Measurements from ENCODE around the gene SLC26A11. TPM values are rescaled to one million over a fixed set of nuclear protein-coding genes. Genes with fewer than 3 reads are reported as not detected.
A peak's percentile ranks its signal among the peaks of the same experiment; 100 is the strongest.

The SLC26A11 gene
- total and polyA plus RNA-seq, 2 of the 13 experiments (the other 11 are each of a cell fraction or from before 2014, with no cell fraction given), result 8.7 to 13.2 TPM

DNA sequence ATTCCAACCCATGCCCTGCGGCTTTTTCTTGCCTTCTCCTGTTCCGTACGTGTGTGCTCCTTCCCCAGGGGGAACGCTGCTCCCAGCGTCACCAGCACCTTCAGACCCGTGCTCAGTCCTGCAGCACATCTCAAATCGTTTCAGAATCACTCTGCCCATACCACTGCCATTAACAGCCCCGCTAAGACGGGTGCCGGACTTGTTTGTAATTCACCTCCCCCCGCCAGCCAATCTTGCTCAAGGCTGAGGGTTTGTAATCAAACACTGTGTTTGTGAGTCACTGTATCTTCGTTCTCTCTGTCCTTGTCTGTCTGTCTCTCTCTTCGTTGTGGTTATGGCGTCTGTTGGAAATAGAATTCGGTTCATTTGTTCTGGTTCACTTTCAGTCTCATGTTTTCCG lies 33.1 kb upstream of the SLC26A11 start (continued):
- 0 out of 2 replicates have a peak, but pooled peaks have one; percentile 39 for TF ChIP-seq PATZ1 (CRISPR knock-in tag; IDR thresholded peaks at IDR 0.05)
- TF ChIP-seq TFDP2 (CRISPR knock-in tag; IDR thresholded peaks at IDR 0.05), result no peak
- TF ChIP-seq KMT2B (CRISPR knock-in tag; IDR thresholded peaks at IDR 0.05), result no peak
- TF ChIP-seq NCOA5 (CRISPR knock-in tag; IDR thresholded peaks at IDR 0.05), result no peak
- 0 out of 2 replicates have a peak, but pooled peaks have one; percentile 36 for TF ChIP-seq RNF2 (conservative IDR thresholded peaks at IDR 0.05; ENCODE audit: low read depth)
- no peak for TF ChIP-seq MED1 (CRISPR knock-in tag; IDR thresholded peaks at IDR 0.05)
- no peak for TF ChIP-seq ZMYM4 (CRISPR knock-in tag; IDR thresholded peaks at IDR 0.05)
- TF ChIP-seq MXD1 (CRISPR knock-in tag; IDR thresholded peaks at IDR 0.05), result no peak
- no peak for TF ChIP-seq BRCA1 (CRISPR knock-in tag; IDR thresholded peaks at IDR 0.05)

GRCh38 chr17:80187515-80187941 lies 32.7 kb upstream of the SLC26A11 start:
- peak overlapping the region; percentile 70 for H3K4me2 ChIP-seq (ENCODE audit: low read depth, low read length)
- ChIA-PET POLR2A (interaction anchor here (1.0 kb wide), 1 partner anchor 40 kb away, joined by 3 read pairs; no protein-coding TSS in a partner anchor), CTCF (ENCODE audit: low intra/inter-chr PET ratio, low total read pairs) (no interaction called here)
- DNase-seq (ENCODE audit: low spot score), result no peak
- H3K27ac ChIP-seq (ENCODE audit: extremely low read length, insufficient read depth, low read length), result no peak overlapping the region
- in situ Hi-C loops (cut with HindIII; ENCODE audit: extremely low pct_ligation_motif_present, low pct_unique_long_range_greater_than_20kb), result no loop called here
- H3K9ac ChIP-seq (ENCODE audit: insufficient read depth, low read depth, low read length), result peak overlapping the region; percentile 13; the same call in 1 of the 2 replicates
- H3K4me3 ChIP-seq (replicated peaks in 1 of 3; ENCODE audit: insufficient read depth in 1 of 3, low read depth in 2 of 3, low read length in 3 of 3), result peak overlapping the region; percentile 8 to 57 (median 22); a peak in 5 of 6 replicates
- H3K9me3 ChIP-seq (ENCODE audit: low read length), result no peaks in the 10 kb centered on the region
- peaks cover 23% of the 10 kb centered on the region for H3K4me1 ChIP-seq (ENCODE audit: insufficient read depth, low read length)
- no TSS peak for BruUV-seq (replicated peaks)
- WGBS (ENCODE audit: low lambda C conversion rate), result 8% methylated on average over 18 of the region's 18 CpGs
- no peak overlapping the region for H2AFZ ChIP-seq (ENCODE audit: low read length)
- no peaks in the 10 kb centered on the region for H3K79me2 ChIP-seq (ENCODE audit: insufficient read depth, low read length)
- no peak for FAIRE-seq
- ATAC-seq, result peak; percentile 26
- intact Hi-C loops (cut with micrococcal nuclease; ENCODE audit: unreplicated experiment), result no loop called here
- no peaks in the 10 kb centered on the region for H3K36me3 ChIP-seq (replicated peaks in 1 of 2; ENCODE audit: control insufficient read depth in 1 of 2, insufficient read depth in 2 of 2, low read length in 2 of 2)
- no peaks in the 10 kb centered on the region for H4K20me1 ChIP-seq (ENCODE audit: insufficient read depth, low read length)
- peaks cover 21 to 96% of the 10 kb centered on the region in 2 experiments for H3K27me3 ChIP-seq (ENCODE audit: control insufficient read depth in 1 of 2, insufficient read depth in 2 of 2, low read length in 2 of 2)
- TF ChIP-seq ZNF276 (CRISPR knock-in tag; IDR thresholded peaks at IDR 0.05; ENCODE audit: low read depth) (no peak), FOXM1 (CRISPR knock-in tag; IDR thresholded peaks at IDR 0.05) (no peak), ZNF768 (CRISPR knock-in tag; IDR thresholded peaks at IDR 0.05) (peak; percentile 15; the same call in 1 of the 2 replicates), NFKBIZ (CRISPR knock-in tag; IDR thresholded peaks at IDR 0.05) (no peak), ATRX (CRISPR knock-in tag; IDR thresholded peaks at IDR 0.05; ENCODE audit: borderline replicate concordance) (no peak), MYC (CRISPR knock-in tag; IDR thresholded peaks at IDR 0.05; ENCODE audit: borderline replicate concordance) (no peak), PAF1 (CRISPR knock-in tag; IDR thresholded peaks at IDR 0.05) (no peak), XBP1 (CRISPR knock-in tag; IDR thresholded peaks at IDR 0.05) (no peak), ZNF329 (CRISPR knock-in tag; IDR thresholded peaks at IDR 0.05; ENCODE audit: low read depth) (no peak), EZH2 (conservative IDR thresholded peaks at IDR 0.05; ENCODE audit: low read depth, low read length) (peak; percentile 92; the same call in 1 of the 2 replicates)

All from HepG2 (cell line).